GM12892 (cell line): Measurements from ENCODE around the gene CCNK.

Experiments used
- POLR2A ChIP-seq: IDR thresholded peaks from 2 replicates; pipeline ENCODE4 v1.6.1; 2011; ENCODE audit warnings: low read depth, low read length, control low read depth
- POLR2AphosphoS5 ChIP-seq: IDR thresholded peaks from 2 replicates; pipeline ENCODE4 v1.6.1; 2011; ENCODE audit warnings: low read depth, low read length, control low read depth
- TAF1 ChIP-seq: IDR thresholded peaks from 2 replicates; pipeline ENCODE4 v1.6.1; 2011; ENCODE audit warnings: low read depth, mild to moderate bottlenecking, control low read depth, low read length, borderline replicate concordance

GRCh38 chr14:99535448-99535847 lies 54.2 kb downstream of the CCNK start:
- TF ChIP-seq POLR2AphosphoS5 (no peak), POLR2A (no peak), TAF1 (no peak)
